K562 treated with DMSO at 1 percent for 4 hours (cell line): ENCODE data around the gene SCAANT1. TPM values are rescaled to one million over a fixed set of nuclear protein-coding genes. Genes with fewer than 3 reads are reported as not detected.

Experiments used
- total RNA-seq: library from RNA; unstranded; fragments of 300-600 nt; gene quantifications from 2 replicates; pipeline ENCODE4 v1.2.3, GENCODE V29; 2022; ENCODE audit not compliant: insufficient read depth

The SCAANT1 gene
- total RNA-seq = not detected in 2 replicates

DNA sequence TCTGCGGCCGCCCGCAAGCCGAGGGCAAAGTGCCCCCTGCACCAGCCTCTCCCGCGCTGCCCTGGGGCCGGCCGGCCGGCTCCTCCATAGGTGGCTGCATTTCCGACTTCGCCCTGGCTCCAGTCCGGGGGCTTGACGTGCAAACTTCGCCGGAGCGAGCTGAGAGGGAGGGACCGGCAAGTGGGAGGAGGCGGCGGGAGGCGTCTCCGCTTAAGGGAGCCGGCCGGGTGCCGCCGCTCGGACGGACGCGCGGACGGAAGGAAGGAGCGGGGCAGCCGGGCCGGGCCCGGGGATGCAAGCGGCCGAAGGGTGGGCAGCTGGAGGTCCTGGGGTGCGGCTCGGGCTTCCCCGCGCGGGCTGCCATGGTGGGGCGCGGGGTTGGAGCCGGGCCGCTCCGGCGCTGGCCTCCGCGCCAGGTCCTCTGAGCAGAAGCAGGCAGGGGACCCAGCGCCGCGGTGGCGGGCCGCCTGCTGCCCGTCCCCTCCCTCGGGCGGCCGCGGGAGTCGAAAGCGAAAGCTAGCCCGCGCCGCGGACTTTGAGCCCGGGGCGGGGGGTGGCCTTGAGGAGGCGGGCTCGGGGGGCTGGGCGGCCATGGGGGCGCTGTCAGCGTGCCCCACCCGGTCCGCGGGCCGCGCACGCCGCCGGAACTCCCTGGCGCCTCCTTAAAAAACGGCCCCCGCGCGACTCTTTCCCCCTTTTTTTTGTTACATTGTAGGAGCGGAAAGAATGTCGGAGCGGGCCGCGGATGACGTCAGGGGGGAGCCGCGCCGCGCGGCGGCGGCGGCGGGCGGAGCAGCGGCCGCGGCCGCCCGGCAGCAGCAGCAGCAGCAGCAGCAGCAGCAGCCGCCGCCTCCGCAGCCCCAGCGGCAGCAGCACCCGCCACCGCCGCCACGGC, at the start of gene SCAANT1:
Gene SCAANT1 (minus strand): TSS at position 511 of the 895 bp plus-strand sequence.

DNA sequence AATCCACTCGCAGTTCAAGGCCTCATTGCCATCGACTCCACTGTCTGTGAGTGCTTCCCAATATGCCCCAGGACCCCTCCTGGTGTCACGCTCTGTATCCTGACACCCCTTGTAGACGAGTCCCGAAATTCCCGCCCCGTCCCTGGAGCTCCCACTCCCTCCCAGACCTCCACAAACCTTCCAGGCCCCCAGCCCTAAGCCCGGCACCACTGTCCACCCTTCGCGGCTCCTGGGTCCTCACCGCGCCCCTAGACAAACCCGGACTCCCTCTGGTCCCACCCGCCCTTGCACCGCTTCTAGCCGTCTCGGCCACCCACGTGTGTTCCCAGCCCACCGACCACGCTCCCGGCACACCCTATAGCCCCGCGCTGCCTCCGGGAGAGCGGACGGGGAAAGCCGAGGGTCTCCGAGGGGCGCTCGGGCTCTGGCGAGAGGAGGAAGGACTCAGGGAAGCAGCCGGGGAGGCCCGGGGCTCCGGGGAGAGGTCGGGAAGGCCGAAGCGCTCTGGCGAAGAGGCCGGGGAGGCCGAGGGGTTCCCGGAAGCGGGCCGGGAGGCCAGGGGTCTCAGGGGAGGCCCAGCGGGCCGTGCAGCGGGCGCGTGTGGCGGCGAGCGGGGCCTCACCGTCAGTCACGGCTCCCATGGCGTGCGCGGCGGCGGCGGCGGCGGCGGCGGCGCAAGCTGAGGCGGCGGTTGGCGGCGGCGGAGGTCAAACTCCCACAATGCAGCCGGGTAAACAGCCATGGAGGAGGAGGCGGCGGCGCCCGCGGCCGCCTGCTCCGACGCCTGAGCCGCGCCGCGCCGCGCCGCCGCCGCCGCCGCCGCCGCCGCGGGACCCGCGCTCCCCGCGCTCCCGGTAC, 48.8 kb downstream of the SCAANT1 start, which contains the start of the genes ATXN7 and THOC7:
Gene ATXN7 (plus strand): TSS at position 718 of the 858 bp plus-strand sequence. CDS start 48,732 bp downstream, outside the sequence.
Gene THOC7 (minus strand): TSS at position 656 of the 858 bp plus-strand sequence. CDS start 15 bp downstream, at position 641.

Other genes starting within 250 kb of the SCAANT1 start
- not detected in 2 replicates for gene C3orf49, start 93.1 kb downstream of the SCAANT1 start, total RNA-seq
- gene THOC7, start 48.6 kb downstream of the SCAANT1 start, total RNA-seq = 41.5 and 46.6 TPM in 2 replicates
- 4.0 and 5.8 TPM in 2 replicates for gene ATXN7, start 48.5 kb downstream of the SCAANT1 start, total RNA-seq
- gene PSMD6, start 111.1 kb upstream of the SCAANT1 start, total RNA-seq = 75.8 and 79.5 TPM in 2 replicates